ENCODE results near the gene EXOSC2.

Gene EXOSC2

GRCh38 chr9:130738281-130738680 lies 44.7 kb downstream of the EXOSC2 start:
- no peak for DNase-seq (ENCODE audit: low read depth in 3 of 3)

DNA sequence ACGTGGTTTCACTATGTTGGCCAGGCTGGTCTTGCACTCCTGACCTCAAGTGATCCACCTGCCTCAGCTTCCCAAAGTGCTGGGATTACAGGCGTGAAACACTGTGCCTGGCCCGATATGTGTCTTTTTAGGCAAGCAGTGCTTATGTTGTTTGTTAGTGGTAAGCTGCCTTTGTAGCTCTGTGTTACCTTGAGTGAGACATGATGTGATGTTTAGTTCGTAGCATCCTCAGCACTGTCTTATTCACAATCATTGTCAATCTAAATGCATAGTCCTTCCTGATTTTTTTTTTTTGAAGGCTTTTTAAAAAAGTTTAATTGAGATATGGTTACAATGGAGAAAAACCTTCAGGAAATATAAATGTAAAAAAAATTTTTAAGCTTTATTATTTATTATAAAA lies 45.5 kb downstream of the EXOSC2 start:
- DNase-seq (ENCODE audit: low read depth in 3 of 3), result no peak

GRCh38 chr9:130740218-130741023 lies 46.8 kb downstream of the EXOSC2 start:
- no peak for DNase-seq (ENCODE audit: low read depth in 3 of 3)

GRCh38 chr9:130741024-130741305 lies 47.4 kb downstream of the EXOSC2 start:
- DNase-seq (ENCODE audit: low read depth in 3 of 3), result no peak

DNA sequence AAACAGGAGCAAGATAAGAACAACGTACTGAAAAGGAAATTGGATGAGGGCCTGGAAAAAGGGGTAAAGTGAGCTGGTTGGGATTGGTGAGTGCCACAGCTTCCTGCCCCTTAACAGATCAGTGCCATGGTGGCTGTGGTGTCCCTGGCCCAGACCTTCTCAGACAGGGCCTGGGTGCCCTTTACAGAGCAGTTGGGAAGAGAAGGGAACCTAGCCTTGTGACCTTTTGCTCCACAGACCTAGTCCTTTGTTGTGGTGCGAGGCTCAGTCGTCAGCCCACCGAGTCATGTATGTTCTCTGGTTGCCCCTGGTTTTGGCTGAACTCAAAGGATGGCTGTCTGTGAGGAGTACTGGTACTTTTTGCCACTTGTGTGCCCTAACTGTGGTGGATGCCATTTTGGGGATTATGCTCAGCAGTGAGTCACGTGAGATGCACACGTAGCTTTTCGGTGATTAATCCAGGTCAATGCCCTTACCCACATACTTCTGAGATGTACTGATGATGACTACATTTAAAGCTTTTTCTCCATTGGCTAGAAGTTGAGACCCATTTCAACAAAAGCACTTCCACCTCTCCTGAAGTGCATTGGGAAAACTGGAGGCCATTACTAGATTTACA lies 48.4 kb downstream of the EXOSC2 start:
- no peak for DNase-seq (ENCODE audit: low read depth in 3 of 3)

- no peak for DNase-seq (ENCODE audit: low read depth in 3 of 3)
Observed at GRCh38 chr9:130743656-130744055, 50.1 kb downstream of the EXOSC2 start.

- DNase-seq (ENCODE audit: low read depth in 3 of 3), result no peak
Observed at GRCh38 chr9:130745210-130745800, 51.7 kb downstream of the EXOSC2 start.

DNA sequence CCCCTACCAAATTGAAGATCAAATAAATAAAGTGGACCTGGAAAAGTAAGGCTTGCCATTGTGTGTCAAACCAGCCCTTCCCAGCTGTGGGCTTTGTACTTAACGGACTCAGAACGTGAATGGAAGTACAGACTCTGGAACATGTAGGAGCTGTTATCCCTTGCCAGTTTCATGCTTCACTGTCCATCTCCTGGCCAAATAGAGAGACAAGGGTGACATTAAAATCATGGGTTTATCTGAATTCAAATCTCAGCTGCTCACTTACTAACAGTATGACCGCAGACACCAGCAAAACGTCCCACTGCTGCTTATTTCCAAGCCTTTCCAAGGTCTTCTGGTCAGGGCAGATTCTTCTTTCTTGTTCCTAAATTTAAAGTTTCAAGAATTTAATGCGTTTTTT lies 52.2 kb downstream of the EXOSC2 start:
- DNase-seq (ENCODE audit: low read depth in 3 of 3), result no peak

- no peak for DNase-seq (ENCODE audit: low read depth in 3 of 3)
Observed at GRCh38 chr9:130746434-130747212, 53.0 kb downstream of the EXOSC2 start.

GRCh38 chr9:130751631-130752355 lies 58.2 kb downstream of the EXOSC2 start:
- no peak for DNase-seq (ENCODE audit: low read depth in 3 of 3)
